ENCODE data around the gene MAGEA4.

MAGEA4 gene

DNA sequence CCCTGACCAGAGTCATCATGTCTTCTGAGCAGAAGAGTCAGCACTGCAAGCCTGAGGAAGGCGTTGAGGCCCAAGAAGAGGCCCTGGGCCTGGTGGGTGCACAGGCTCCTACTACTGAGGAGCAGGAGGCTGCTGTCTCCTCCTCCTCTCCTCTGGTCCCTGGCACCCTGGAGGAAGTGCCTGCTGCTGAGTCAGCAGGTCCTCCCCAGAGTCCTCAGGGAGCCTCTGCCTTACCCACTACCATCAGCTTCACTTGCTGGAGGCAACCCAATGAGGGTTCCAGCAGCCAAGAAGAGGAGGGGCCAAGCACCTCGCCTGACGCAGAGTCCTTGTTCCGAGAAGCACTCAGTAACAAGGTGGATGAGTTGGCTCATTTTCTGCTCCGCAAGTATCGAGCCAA, 11.0 kb downstream of the MAGEA4 start:
- DNase-seq (ENCODE audit: low read depth in 1 of 2, low spot score in 1 of 2) = no peak

DNA sequence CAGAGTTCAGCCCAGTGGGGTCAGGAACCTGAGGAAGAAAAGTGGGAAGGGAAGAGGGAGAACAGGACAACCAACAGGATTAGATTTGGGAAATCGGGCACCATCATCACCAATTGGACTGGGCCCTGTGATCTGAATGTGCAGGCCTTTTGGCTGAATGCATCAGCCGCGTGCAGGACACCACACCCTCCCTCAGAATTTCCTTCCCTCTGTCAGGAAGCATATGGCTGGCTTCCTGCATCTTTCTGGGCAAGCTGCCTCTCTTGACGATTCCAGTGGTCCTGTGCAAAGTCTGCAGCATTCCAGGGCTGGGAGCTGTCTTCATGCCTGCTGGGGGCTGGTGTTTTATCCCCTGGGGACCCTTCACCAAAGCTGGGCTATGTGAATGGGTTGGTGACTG, 16.4 kb downstream of the MAGEA4 start:
- no peak for DNase-seq (ENCODE audit: low read depth in 1 of 2, low spot score in 1 of 2)

DNA sequence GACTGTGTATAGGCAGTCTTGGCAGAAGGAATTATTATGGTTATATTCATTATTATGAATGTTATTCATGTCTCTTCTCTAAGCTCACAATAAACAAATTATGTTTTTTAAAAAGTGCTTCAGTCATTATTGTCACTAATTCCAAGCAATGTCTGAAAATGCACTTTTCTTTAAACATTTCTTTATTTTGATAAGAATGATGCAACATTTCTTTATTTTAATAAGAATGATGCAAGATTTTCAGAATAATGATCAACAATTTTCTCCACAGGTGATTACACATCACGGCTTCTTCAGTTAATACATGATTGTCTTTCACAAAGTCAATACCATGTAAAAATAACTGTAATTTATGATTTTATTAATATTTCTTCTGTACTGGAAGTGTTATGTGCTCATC, 22.7 kb downstream of the MAGEA4 start:
- no peak for DNase-seq (ENCODE audit: low read depth in 1 of 2, low spot score in 1 of 2)

DNA sequence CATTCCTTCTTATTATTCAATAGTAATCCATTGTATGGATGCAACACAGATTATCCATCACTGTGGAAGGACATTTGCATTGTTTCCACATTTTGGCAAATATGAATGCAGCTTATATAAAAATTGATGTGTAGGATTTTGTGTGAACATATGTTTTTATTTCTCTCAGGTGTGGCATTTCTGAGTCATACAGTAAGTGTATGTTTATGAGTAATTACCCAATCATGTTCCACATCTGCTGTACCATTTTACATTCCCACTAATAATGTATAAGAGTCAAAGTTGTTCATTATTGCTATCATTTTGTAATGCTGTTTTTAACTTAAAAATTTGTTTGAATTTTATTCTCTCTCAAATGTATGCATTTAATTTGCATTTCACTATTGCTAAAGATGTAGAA, 25.5 kb downstream of the MAGEA4 start:
- DNase-seq (ENCODE audit: low read depth in 1 of 2, low spot score in 1 of 2) = no peak

DNA sequence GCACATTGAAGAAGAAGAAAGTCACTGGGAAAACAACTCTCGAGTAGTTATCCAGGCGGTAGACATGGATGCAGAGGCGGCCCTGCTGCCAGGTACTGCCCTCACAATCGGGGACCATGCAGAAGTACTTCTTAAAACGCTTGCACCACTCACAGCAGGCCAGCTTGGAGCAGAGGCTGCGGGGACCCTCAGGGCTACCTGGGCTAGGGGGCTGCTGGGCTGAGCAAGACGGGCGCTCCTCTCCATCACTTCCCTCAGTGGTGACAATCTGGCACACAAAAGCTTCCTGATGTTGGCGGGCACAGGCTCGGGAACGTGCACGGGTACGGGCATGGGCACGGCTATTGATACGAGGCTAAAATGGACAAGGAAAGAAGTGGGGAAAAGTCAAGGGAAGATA, 42.0 kb downstream of the MAGEA4 start:
- DNase-seq (ENCODE audit: low read depth in 1 of 2, low spot score in 1 of 2) = no peak

DNA sequence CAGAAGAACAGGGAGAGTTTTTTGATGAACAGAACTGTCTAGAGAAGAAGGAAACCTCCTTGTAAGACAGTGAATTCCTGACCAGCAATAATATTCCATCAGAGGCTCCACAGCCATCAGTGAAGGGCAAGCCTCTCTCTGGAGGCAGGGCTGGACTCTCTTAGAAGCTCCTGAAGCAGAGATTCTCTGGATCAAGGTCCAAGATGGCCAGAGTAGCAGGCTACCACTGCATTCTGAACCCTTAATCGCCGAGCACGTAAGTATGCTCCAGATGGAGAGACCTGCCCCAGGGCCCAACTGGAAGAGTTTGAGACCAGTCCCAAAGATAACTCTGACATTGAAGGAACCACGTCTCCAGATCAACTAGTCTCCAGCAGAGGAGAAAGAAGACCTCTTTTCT, 45.4 kb downstream of the MAGEA4 start:
- no peak for DNase-seq (ENCODE audit: low read depth in 1 of 2, low spot score in 1 of 2)

DNA sequence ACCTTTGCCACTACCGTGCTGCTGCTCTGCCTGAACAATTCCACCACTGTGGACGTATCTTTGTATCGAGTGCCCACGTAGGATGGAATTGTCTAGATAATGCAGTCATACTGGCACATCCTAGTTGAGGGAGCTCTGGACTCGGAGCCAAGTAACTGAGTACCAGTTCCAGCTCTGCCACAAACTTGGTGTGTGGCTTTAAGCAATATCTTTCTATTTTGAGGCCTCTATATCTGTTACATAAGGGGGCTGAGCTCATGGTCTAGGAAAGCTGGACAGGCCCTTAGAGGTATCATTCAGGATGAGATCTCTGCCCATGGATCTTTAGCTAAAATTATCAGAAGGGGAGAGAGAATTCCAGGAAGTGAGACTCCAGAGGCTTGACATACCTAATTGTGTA, 49.3 kb downstream of the MAGEA4 start:
- no peak for DNase-seq (ENCODE audit: low read depth in 1 of 2, low spot score in 1 of 2)

DNA sequence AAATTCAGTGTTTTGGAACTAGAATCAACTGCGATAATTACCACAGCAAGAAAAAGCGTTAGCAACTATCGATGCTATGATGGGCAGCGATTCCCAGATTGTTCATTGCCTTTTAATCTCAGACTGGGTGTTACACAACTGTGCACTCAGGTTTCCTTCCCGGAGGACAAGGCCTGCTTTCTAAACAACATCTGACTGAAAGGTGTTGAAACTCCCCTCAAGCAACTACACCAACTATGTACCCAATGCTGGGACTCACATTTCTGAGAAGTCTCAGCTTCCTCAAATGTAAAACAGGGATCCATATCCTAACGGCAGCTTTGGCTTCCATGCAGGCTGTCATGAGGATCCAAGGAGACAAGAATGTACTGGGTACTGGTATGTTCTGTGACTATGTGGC, 53.5 kb downstream of the MAGEA4 start:
- DNase-seq (ENCODE audit: low read depth in 1 of 2, low spot score in 1 of 2) = no peak

DNA sequence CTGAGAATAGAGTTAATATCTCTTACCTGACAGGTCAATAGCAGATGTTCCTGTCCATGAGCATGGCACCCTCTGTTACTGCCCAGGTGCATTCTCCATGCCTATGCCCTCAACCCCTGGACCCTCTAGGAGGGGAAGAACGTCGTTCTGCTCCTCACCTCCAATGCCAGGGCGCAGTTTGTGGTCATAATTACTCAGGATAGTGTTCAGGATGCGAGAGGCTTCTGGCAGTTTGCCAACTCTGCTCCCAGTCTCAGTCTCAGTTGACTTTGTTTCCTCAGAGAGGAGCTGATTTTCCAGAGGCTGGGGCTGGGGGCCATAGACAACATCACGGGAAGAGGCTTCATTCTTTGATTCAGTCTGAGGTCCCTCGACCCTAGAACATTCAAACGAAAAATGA, 57.3 kb downstream of the MAGEA4 start:
- no peak for DNase-seq (ENCODE audit: low read depth in 1 of 2, low spot score in 1 of 2)

DNA sequence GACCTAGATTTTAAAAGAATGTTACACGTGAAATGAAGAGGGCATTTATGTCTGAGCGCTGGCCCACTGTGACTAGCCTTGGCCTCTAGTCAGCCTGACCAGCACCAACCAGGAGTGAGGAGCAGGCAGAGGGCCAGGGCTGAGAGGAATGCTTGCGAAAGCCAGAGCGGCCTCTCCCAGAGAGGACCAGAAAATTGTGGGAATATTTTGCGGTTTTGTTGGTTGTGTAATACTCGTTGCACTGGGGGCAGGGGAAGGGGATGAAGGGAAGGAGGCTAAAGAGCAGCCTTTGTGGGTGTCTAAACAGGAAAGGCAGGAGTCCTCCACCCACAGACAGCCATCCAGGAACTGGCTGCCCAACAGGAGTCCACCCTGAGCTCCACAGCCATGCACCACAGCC, 58.0 kb downstream of the MAGEA4 start:
- DNase-seq (ENCODE audit: low read depth in 1 of 2, low spot score in 1 of 2) = no peak

DNA sequence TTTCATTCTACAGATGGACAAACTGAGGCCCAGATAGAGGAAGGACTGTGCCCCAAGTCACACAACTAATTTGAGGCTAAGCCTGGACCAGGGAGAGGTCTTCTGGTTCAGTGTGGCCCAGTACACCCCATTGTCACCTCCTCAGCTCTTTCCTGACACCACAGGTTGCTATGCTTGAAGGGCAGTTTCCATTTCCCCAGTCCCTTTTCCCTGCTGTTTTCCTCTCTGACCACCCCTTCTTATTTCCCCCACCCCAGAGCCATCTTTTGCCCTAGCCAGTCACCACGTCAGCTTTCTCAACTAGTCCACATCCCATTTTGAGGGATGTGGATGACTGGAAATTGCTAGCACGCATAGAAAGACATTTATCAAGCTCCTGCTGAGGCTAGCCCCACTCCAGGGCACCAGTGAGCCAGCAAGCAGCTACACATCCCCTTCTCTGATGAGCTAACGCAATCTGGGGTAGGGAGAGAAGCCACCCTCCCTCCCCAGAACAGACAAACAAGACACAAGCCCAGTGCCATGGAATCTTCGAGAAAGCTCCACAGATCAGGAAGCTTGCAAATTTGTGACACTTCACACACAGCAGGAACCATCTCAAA, 60.5 kb downstream of the MAGEA4 start:
- DNase-seq (ENCODE audit: low read depth in 1 of 2, low spot score in 1 of 2) = no peak

DNA sequence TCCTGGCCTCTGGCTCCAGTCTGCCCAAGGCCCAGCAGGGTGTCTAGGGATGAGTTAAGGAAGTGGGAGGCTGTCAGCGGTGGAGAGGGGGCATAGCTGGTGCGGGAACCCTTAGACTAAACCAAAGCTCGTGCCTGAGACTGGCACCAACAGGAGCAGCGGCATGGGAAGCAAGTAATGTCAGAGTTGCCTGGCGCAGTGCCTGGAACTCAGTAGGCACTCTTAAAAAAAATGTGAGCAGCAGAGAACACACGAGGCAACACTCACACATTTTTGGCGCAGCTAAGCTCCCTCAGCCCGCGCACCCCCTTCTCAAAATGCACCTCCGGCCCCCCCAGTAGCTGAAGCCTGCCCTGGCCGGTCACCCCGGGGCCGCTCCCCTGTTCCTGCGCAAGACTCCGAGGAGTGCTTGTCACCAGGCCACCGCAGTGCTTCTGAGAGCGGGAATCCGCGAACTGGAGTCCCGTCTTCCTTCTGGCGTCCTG, 61.2 kb downstream of the MAGEA4 start:
- DNase-seq (ENCODE audit: low read depth in 1 of 2, low spot score in 1 of 2) = no peak

Data from stimulated activated CD4-positive, alpha-beta T cell treated with anti-CD3 and anti-CD28 coated beads, Interleukin-15, amount 100 ng/mL, for 1 hour (primary cell).